ENCODE measurements around the gene CELA1.
"Not testable (repeated sequence)": the region's sequence is repeated elsewhere in the genome, so short reads cannot be mapped to it uniquely, and the experiment has no call there.

GRCh38 chr12:51337336-51337735 is 9.1 kb downstream of the CELA1 start:
- TF ChIP-seq HMGXB4 (CRISPR knock-in tag; IDR thresholded peaks at IDR 0.05); CTCF (IDR thresholded peaks at IDR 0.05); ZNF121 (CRISPR knock-in tag; IDR thresholded peaks at IDR 0.05); SP1 (CRISPR knock-in tag; conservative IDR thresholded peaks at IDR 0.05); PREB (CRISPR knock-in tag; IDR thresholded peaks at IDR 0.05; ENCODE audit: borderline replicate concordance); NR2C2 (CRISPR knock-in tag; IDR thresholded peaks at IDR 0.05); CBFB (CRISPR knock-in tag; IDR thresholded peaks at IDR 0.05; ENCODE audit: low read depth): not testable (repeated sequence)
